ENCODE measurements around the gene BRD1. TPM values are rescaled to one million over a fixed set of nuclear protein-coding genes. Genes with fewer than 3 reads are reported as not detected.

The BRD1 gene
- total and polyA plus RNA-seq, 2 experiments from 2014 or later, result 12.3 to 33.8 TPM

DNA sequence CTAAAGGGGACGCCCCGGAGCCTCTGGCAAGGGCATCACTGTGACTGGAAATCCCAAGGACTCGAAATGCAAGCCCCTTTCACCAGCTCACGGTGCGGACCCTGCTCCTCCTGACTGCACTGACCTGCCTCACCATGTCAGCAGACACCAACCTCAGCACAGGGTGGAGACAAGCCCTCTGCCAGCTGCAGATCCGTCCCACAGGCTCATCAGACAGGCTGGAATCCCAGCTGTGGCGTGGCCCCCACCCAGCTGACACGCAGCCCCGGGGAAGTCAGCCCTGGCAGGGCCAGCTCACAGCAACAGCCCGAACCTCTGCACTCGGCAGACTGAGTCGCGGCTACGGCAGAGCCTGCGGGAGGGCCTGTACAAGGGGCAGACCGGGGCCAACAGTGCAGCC, 36.8 kb downstream of the BRD1 start:
- no peaks in the 10 kb centered on the region for H3K27me3 ChIP-seq (ENCODE audit: insufficient read depth)
- no peaks in the 10 kb centered on the region; the same call in 1 of the 2 replicates for H3K36me3 ChIP-seq (ENCODE audit: insufficient read depth)
- peaks cover 75% of the 10 kb centered on the region for H3K36me3 Mint-ChIP-seq (ENCODE audit: low read depth)

More for the DNA sequence above, 36.8 kb downstream of the BRD1 start:
- Mint-ChIP-seq H3K27me3 (ENCODE audit: insufficient read depth, low read depth, poor library complexity) (peaks cover 11% of the 10 kb centered on the region), H3K27ac (no peak overlapping the region), H3K4me1 (peaks cover 23% of the 10 kb centered on the region), H3K9me3 (no peaks in the 10 kb centered on the region), H3K4me3 (no peak overlapping the region)
- peaks cover 90% of the 10 kb centered on the region for H3K79me2 ChIP-seq (replicated peaks; ENCODE audit: insufficient read depth)
- TF ChIP-seq ZNF114 (CRISPR knock-in tag; IDR thresholded peaks at IDR 0.05) (no peak), JUNB (IDR thresholded peaks at IDR 0.05; ENCODE audit: unreplicated experiment) (no peak), EZH2phosphoT487 (IDR thresholded peaks at IDR 0.05; ENCODE audit: unreplicated experiment) (no peak)
- TF ChIP-seq, protein P1, sequence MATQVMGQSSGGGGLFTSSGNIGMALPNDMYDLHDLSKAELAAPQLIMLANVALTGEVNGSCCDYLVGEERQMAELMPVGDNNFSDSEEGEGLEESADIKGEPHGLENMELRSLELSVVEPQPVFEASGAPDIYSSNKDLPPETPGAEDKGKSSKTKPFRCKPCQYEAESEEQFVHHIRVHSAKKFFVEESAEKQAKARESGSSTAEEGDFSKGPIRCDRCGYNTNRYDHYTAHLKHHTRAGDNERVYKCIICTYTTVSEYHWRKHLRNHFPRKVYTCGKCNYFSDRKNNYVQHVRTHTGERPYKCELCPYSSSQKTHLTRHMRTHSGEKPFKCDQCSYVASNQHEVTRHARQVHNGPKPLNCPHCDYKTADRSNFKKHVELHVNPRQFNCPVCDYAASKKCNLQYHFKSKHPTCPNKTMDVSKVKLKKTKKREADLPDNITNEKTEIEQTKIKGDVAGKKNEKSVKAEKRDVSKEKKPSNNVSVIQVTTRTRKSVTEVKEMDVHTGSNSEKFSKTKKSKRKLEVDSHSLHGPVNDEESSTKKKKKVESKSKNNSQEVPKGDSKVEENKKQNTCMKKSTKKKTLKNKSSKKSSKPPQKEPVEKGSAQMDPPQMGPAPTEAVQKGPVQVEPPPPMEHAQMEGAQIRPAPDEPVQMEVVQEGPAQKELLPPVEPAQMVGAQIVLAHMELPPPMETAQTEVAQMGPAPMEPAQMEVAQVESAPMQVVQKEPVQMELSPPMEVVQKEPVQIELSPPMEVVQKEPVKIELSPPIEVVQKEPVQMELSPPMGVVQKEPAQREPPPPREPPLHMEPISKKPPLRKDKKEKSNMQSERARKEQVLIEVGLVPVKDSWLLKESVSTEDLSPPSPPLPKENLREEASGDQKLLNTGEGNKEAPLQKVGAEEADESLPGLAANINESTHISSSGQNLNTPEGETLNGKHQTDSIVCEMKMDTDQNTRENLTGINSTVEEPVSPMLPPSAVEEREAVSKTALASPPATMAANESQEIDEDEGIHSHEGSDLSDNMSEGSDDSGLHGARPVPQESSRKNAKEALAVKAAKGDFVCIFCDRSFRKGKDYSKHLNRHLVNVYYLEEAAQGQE (IDR thresholded peaks at IDR 0.05; ENCODE audit: unreplicated experiment), result no peak
- TF ChIP-seq, protein P2, sequence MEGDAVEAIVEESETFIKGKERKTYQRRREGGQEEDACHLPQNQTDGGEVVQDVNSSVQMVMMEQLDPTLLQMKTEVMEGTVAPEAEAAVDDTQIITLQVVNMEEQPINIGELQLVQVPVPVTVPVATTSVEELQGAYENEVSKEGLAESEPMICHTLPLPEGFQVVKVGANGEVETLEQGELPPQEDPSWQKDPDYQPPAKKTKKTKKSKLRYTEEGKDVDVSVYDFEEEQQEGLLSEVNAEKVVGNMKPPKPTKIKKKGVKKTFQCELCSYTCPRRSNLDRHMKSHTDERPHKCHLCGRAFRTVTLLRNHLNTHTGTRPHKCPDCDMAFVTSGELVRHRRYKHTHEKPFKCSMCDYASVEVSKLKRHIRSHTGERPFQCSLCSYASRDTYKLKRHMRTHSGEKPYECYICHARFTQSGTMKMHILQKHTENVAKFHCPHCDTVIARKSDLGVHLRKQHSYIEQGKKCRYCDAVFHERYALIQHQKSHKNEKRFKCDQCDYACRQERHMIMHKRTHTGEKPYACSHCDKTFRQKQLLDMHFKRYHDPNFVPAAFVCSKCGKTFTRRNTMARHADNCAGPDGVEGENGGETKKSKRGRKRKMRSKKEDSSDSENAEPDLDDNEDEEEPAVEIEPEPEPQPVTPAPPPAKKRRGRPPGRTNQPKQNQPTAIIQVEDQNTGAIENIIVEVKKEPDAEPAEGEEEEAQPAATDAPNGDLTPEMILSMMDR (conservative IDR thresholded peaks at IDR 0.05; ENCODE audit: low read depth in 2 of 2), result no peak
- TF ChIP-seq, protein P3, sequence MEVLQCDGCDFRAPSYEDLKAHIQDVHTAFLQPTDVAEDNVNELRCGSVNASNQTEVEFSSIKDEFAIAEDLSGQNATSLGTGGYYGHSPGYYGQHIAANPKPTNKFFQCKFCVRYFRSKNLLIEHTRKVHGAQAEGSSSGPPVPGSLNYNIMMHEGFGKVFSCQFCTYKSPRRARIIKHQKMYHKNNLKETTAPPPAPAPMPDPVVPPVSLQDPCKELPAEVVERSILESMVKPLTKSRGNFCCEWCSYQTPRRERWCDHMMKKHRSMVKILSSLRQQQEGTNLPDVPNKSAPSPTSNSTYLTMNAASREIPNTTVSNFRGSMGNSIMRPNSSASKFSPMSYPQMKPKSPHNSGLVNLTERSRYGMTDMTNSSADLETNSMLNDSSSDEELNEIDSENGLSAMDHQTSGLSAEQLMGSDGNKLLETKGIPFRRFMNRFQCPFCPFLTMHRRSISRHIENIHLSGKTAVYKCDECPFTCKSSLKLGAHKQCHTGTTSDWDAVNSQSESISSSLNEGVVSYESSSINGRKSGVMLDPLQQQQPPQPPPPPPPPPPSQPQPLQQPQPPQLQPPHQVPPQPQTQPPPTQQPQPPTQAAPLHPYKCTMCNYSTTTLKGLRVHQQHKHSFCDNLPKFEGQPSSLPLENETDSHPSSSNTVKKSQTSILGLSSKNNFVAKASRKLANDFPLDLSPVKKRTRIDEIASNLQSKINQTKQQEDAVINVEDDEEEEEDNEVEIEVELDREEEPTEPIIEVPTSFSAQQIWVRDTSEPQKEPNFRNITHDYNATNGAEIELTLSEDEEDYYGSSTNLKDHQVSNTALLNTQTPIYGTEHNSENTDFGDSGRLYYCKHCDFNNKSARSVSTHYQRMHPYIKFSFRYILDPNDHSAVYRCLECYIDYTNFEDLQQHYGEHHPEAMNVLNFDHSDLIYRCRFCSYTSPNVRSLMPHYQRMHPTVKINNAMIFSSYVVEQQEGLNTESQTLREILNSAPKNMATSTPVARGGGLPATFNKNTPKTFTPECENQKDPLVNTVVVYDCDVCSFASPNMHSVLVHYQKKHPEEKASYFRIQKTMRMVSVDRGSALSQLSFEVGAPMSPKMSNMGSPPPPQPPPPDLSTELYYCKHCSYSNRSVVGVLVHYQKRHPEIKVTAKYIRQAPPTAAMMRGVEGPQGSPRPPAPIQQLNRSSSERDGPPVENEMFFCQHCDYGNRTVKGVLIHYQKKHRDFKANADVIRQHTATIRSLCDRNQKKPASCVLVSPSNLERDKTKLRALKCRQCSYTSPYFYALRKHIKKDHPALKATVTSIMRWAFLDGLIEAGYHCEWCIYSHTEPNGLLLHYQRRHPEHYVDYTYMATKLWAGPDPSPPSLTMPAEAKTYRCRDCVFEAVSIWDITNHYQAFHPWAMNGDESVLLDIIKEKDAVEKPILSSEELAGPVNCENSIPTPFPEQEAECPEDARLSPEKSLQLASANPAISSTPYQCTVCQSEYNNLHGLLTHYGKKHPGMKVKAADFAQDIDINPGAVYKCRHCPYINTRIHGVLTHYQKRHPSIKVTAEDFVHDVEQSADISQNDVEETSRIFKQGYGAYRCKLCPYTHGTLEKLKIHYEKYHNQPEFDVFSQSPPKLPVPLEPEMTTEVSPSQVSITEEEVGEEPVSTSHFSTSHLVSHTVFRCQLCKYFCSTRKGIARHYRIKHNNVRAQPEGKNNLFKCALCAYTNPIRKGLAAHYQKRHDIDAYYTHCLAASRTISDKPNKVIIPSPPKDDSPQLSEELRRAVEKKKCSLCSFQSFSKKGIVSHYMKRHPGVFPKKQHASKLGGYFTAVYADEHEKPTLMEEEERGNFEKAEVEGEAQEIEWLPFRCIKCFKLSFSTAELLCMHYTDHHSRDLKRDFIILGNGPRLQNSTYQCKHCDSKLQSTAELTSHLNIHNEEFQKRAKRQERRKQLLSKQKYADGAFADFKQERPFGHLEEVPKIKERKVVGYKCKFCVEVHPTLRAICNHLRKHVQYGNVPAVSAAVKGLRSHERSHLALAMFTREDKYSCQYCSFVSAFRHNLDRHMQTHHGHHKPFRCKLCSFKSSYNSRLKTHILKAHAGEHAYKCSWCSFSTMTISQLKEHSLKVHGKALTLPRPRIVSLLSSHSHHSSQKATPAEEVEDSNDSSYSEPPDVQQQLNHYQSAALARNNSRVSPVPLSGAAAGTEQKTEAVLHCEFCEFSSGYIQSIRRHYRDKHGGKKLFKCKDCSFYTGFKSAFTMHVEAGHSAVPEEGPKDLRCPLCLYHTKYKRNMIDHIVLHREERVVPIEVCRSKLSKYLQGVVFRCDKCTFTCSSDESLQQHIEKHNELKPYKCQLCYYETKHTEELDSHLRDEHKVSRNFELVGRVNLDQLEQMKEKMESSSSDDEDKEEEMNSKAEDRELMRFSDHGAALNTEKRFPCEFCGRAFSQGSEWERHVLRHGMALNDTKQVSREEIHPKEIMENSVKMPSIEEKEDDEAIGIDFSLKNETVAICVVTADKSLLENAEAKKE (CRISPR knock-in tag; IDR thresholded peaks at IDR 0.05), result no peak
- DNase-seq (ENCODE audit: low spot score) (no peak), ATAC-seq (no peak)
- no peak overlapping the region for H2AFZ ChIP-seq
- H3K4me2 ChIP-seq, result no peak overlapping the region
- no peaks in the 10 kb centered on the region for H3K4me1 ChIP-seq (ENCODE audit: insufficient read depth)
- no peak overlapping the region for H3K4me3 ChIP-seq
- H3F3A ChIP-seq (replicated peaks; ENCODE audit: low read depth), result no peaks in the 10 kb centered on the region; the same call in 1 of the 2 replicates
- no peak overlapping the region for H3K27ac ChIP-seq (ENCODE audit: low read depth)
- H3K9me2 ChIP-seq (ENCODE audit: insufficient read depth), result no peaks in the 10 kb centered on the region
- H4K20me1 ChIP-seq (replicated peaks; ENCODE audit: insufficient read depth), result peaks cover 49% of the 10 kb centered on the region

Measured in GM23338 (cell line).